ENCODE data around the gene IGFBP4.

- TF ChIP-seq CTCF (IDR thresholded peaks at IDR 0.05) = no peak
- TF ChIP-seq POLR2A (IDR thresholded peaks at IDR 0.05) = no peak
Observed at GRCh38 chr17:40496170-40496569, 52.9 kb downstream of the IGFBP4 start.

Data from body of pancreas (tissue), 4 donors.